Measurements from ENCODE around the gene RNF167. TPM values are rescaled to one million over a fixed set of nuclear protein-coding genes. Genes with fewer than 3 reads are reported as not detected.
A peak's percentile ranks its signal among the peaks of the same experiment; 100 is the strongest.

The RNF167 gene
- total and polyA plus RNA-seq, 2 of the 13 experiments (the other 11 are each of a cell fraction or from before 2014, with no cell fraction given), result 44.1 to 45.4 TPM

DNA sequence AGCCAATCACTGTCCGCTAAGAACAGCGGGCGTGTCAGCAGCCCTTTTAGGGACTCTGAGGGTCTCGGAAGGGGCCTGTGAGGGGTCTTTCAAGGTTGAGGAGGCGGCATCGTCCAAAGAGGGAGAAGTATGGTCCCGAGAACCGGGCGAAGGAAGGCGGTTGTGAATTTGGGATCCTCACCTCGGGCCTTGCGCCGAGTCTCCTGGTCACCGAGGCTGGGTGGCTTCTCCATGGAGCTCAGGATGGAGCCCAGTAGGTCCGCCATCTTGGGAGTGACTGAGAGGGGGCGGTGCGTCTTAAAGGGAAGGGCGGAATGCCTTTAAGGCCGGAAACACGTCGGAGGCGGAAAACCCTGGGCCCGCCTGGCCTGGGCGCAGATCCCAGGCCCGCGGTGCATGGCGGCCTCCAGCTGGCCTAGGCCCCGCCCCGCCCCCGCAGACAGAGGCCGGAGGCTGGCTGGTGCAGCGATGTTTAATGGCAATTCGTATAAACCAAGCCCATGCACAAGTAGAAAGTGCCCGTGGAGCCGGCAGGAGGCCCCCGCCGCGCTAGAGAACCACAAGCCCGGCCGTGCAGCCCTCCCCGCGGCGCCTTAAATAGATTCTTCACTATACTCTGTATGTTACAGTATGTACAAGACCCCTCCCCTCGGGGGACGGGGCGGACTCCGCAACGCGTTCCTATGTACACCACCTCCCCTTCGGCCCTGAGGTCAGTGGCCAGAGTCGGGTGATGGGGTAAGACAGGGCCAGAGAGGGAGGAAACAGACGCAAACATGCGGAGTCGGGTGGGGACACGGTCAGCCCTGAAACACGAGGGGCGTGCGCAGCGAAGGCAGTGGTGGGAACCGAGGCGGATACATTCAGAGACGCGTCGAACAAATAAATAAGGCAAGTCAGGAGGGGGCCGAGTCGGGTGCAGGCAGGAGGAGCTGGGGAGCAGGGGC is 27.7 kb downstream of the RNF167 start, which contains the start of gene SPAG7 (continued):
- TF ChIP-seq ZNF670 (CRISPR knock-in tag; IDR thresholded peaks at IDR 0.05; ENCODE audit: borderline replicate concordance) (peak; percentile 46), RBM22 (optimal IDR thresholded peaks at IDR 0.05; ENCODE audit: low read length) (peak; percentile 58), JUNB (CRISPR knock-in tag; IDR thresholded peaks at IDR 0.05; ENCODE audit: borderline replicate concordance) (peak; percentile 52; the same call in 1 of the 2 replicates), ZNF780A (CRISPR knock-in tag; IDR thresholded peaks at IDR 0.05) (0 out of 2 replicates have a peak, but pooled peaks have one; percentile 34), ELF4 (CRISPR knock-in tag; IDR thresholded peaks at IDR 0.05; ENCODE audit: borderline replicate concordance) (no peak), SSRP1 (CRISPR knock-in tag; IDR thresholded peaks at IDR 0.05) (no peak), SRF (IDR thresholded peaks at IDR 0.05; ENCODE audit: low read depth, low read length) (peak; percentile 95), ZNF138 (CRISPR knock-in tag; IDR thresholded peaks at IDR 0.05; ENCODE audit: low read depth) (no peak), PAF1 (CRISPR knock-in tag; IDR thresholded peaks at IDR 0.05) (0 out of 2 replicates have a peak, but pooled peaks have one; percentile 15), ZNF619 (CRISPR knock-in tag; IDR thresholded peaks at IDR 0.05) (no peak), KDM5B (CRISPR knock-in tag; IDR thresholded peaks at IDR 0.05; ENCODE audit: borderline replicate concordance) (no peak), ZNF441 (CRISPR knock-in tag; IDR thresholded peaks at IDR 0.05; ENCODE audit: borderline replicate concordance) (0 out of 2 replicates have a peak, but pooled peaks have one; percentile 63), NPAS2 (CRISPR knock-in tag; IDR thresholded peaks at IDR 0.05; ENCODE audit: borderline replicate concordance) (no peak), NBN (conservative IDR thresholded peaks at IDR 0.05) (no peak), ZNF768 (CRISPR knock-in tag; IDR thresholded peaks at IDR 0.05) (0 out of 2 replicates have a peak, but pooled peaks have one; percentile 8), ZNF792 (CRISPR knock-in tag; IDR thresholded peaks at IDR 0.05) (no peak), EZH2 (conservative IDR thresholded peaks at IDR 0.05; ENCODE audit: low read depth, low read length) (no peak), CHD4 (IDR thresholded peaks at IDR 0.05; ENCODE audit: borderline replicate concordance, low read length) (no peak), ARHGAP35 (CRISPR knock-in tag; IDR thresholded peaks at IDR 0.05; ENCODE audit: borderline replicate concordance) (peak; percentile 58; the same call in 1 of the 2 replicates), ELF1 (CRISPR knock-in tag; IDR thresholded peaks at IDR 0.05) (0 out of 2 replicates have a peak, but pooled peaks have one; percentile 3), STAT6 (CRISPR knock-in tag; IDR thresholded peaks at IDR 0.05; ENCODE audit: borderline replicate concordance) (peak; percentile 70; the same call in 1 of the 2 replicates), NCOA5 (CRISPR knock-in tag; IDR thresholded peaks at IDR 0.05) (no peak), ZSCAN29 (CRISPR knock-in tag; conservative IDR thresholded peaks at IDR 0.05) (no peak; the same call in 1 of the 2 replicates), ZSCAN22 (CRISPR knock-in tag; IDR thresholded peaks at IDR 0.05) (no peak)
- TF ChIP-seq, protein P1, sequence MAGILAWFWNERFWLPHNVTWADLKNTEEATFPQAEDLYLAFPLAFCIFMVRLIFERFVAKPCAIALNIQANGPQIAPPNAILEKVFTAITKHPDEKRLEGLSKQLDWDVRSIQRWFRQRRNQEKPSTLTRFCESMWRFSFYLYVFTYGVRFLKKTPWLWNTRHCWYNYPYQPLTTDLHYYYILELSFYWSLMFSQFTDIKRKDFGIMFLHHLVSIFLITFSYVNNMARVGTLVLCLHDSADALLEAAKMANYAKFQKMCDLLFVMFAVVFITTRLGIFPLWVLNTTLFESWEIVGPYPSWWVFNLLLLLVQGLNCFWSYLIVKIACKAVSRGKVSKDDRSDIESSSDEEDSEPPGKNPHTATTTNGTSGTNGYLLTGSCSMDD (CRISPR knock-in tag; IDR thresholded peaks at IDR 0.05), result no peak
- TF ChIP-seq, protein P2, sequence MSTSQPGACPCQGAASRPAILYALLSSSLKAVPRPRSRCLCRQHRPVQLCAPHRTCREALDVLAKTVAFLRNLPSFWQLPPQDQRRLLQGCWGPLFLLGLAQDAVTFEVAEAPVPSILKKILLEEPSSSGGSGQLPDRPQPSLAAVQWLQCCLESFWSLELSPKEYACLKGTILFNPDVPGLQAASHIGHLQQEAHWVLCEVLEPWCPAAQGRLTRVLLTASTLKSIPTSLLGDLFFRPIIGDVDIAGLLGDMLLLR (CRISPR knock-in tag; IDR thresholded peaks at IDR 0.05), result no peak

All from HepG2 (cell line).